ENCODE measurements around the gene HK1. TPM values are rescaled to one million over a fixed set of nuclear protein-coding genes. Genes with fewer than 3 reads are reported as not detected.

The HK1 gene
- total RNA-seq, 1 experiment from 2014 or later = 98.8 TPM

DNA sequence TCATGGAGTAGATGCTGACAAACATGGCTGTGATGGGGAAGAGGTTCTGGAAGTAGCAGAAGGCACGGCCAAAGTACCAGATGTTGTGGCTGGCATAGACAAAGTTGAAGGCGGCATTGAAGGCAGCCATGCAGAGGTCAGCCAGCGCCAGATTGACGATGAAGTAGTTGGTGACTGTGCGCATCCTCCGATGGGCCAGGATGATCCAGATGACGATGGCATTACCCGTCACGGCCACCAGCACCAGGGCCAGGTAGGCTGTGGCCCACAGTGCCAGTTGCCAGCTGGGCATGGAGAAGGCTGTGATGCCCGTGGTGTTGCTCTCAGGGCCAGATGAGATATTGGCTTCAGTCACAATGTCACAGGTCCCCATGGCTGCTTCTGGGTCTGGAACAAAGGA, 137.7 kb downstream of the HK1 start:
- H3K36me3 Mint-ChIP-seq (ENCODE audit: insufficient read depth in 1 of 3, low read depth in 3 of 3) = no peaks in the 10 kb centered on the region

More for the DNA sequence above, 137.7 kb downstream of the HK1 start:
- Mint-ChIP-seq H3K9me3 (no peaks in the 10 kb centered on the region), H3K27ac (no peak overlapping the region), H3K27me3 (ENCODE audit: low read depth) (peaks cover 4% of the 10 kb centered on the region; the same call in 1 of the 2 replicates), H3K4me3 (no peak overlapping the region), H3K4me1 (peaks cover 3 to 6% of the 10 kb centered on the region in 2 experiments; a peak in 3 of 4 replicates)
- H4K20me1 ChIP-seq (ENCODE audit: control insufficient read depth, insufficient read depth, insufficient read length) = no peaks in the 10 kb centered on the region
- no peaks in the 10 kb centered on the region for H3K4me1 ChIP-seq (ENCODE audit: insufficient read depth, low read length)
- H3K23me2 ChIP-seq (ENCODE audit: insufficient read length, low read depth, low read length, poor library complexity, severe bottlenecking) = no peaks in the 10 kb centered on the region
- no peak overlapping the region for H3T11ph ChIP-seq (ENCODE audit: low read length)
- H3K56ac ChIP-seq (ENCODE audit: insufficient read length, low read depth, low read length) = no peak overlapping the region
- no peak overlapping the region for H2BK15ac ChIP-seq (ENCODE audit: low read depth, low read length)
- no peaks in the 10 kb centered on the region for H3K79me1 ChIP-seq (ENCODE audit: insufficient read depth, low read depth, low read length, poor library complexity, severe bottlenecking)
- H2AFZ ChIP-seq (ENCODE audit: low read length) = no peak overlapping the region
- no peak for DNase-seq
- no peak overlapping the region for H3K14ac ChIP-seq (ENCODE audit: insufficient read depth, low read length)
- H2BK120ac ChIP-seq (ENCODE audit: low read depth, low read length, poor library complexity, severe bottlenecking) = no peak overlapping the region
- H3K23ac ChIP-seq (ENCODE audit: insufficient read length, low read depth, low read length) = no peak overlapping the region
- H2BK20ac ChIP-seq (ENCODE audit: low read depth, low read length, poor library complexity, severe bottlenecking) = no peak overlapping the region
- no peak overlapping the region for H3K4ac ChIP-seq (ENCODE audit: low read depth, low read length)
- H2BK12ac ChIP-seq (ENCODE audit: insufficient read length, low read depth, low read length) = no peak overlapping the region
- no peak for TF ChIP-seq CTCF (conservative IDR thresholded peaks at IDR 0.05)
- H2BK5ac ChIP-seq (ENCODE audit: insufficient read length, low read length) = no peak overlapping the region
- H3K27me3 ChIP-seq (ENCODE audit: insufficient read depth, low read length) = no peaks in the 10 kb centered on the region; the same call in 1 of the 2 replicates
- no peak overlapping the region for H4K91ac ChIP-seq (ENCODE audit: insufficient read length, low read depth, low read length)
- no peak overlapping the region for H2AK5ac ChIP-seq (ENCODE audit: insufficient read length, low read length)
- no peak overlapping the region for H4K5ac ChIP-seq (ENCODE audit: insufficient read length, low read depth, low read length)
- no peaks in the 10 kb centered on the region for H3K9me3 ChIP-seq (ENCODE audit: control insufficient read depth, low read depth, low read length)
- H3K4me2 ChIP-seq (ENCODE audit: insufficient read depth, insufficient read length, low read length) = no peak overlapping the region
- no peak overlapping the region for H3K27ac ChIP-seq (ENCODE audit: insufficient read length, low read depth, low read length)
- H3K9ac ChIP-seq (ENCODE audit: extremely low read depth, insufficient read length, low read length) = no peak overlapping the region
- no peak overlapping the region for H3K18ac ChIP-seq (ENCODE audit: insufficient read length, low read depth, low read length)
- no CpG with 5 or more reads among the region's 10 CpGs for WGBS (ENCODE audit: extremely low coverage, insufficient read length, low lambda C conversion rate)
- H4K8ac ChIP-seq (replicated peaks; ENCODE audit: insufficient read length, low read depth, low read length) = no peak overlapping the region
- H3K79me2 ChIP-seq (ENCODE audit: insufficient read depth, low read length) = no peaks in the 10 kb centered on the region

Measured in H9 (cell line).